HUES64 (cell line): ENCODE data around the gene EPHA3.

Source experiments
- H3K27ac ChIP-seq: 2 replicates; pipeline ENCODE4 v1.7.0; 2013; ENCODE audit warnings: low read depth, low read length, inconsistent platforms
- H3K27me3 ChIP-seq: 2 replicates; pipeline ENCODE4 v1.6.1; 2013; ENCODE audit warnings: mild to moderate bottlenecking, low read length; ENCODE audit not compliant: insufficient read depth
- H3K36me3 ChIP-seq: 2 replicates; pipeline ENCODE4 v1.6.1; 2013; ENCODE audit warnings: mild to moderate bottlenecking, low read length; ENCODE audit not compliant: insufficient read depth
- H3K4me1 ChIP-seq: 2 replicates; pipeline ENCODE4 v1.6.1; 2013; ENCODE audit warnings: mild to moderate bottlenecking, low read length, moderate library complexity; ENCODE audit not compliant: insufficient read depth
- H3K4me3 ChIP-seq: 2 replicates; pipeline ENCODE4 v1.5.1; 2013; ENCODE audit warnings: mild to moderate bottlenecking, low read length, moderate library complexity
- H3K9ac ChIP-seq: 2 replicates; pipeline ENCODE4 v1.6.1; 2013; ENCODE audit warnings: mild to moderate bottlenecking, low read depth, low read length
- H3K9me3 ChIP-seq: 2 replicates; pipeline ENCODE4 v1.6.1; 2013; ENCODE audit warnings: low read depth, low read length; ENCODE audit not compliant: insufficient read depth
- WGBS: fragments of 150-250, 120-280 bp; methylation state at CpG from one replicate; pipeline ENCODE4 v1.1.7; 2013; ENCODE audit warnings: missing lambda C conversion rate; 5-methylcytosine and 5-hydroxymethylcytosine counted together

EPHA3 gene

GRCh38 chr3:89289574-89290190, 182.3 kb downstream of the EPHA3 start:
- Histone ChIP-seq H3K36me3 (no peaks in the 10 kb centered on the region), H3K27me3 (no peaks in the 10 kb centered on the region), H3K9ac (no peak overlapping the region), H3K4me1 (no peaks in the 10 kb centered on the region), H3K4me3 (no peak overlapping the region), H3K9me3 (no peaks in the 10 kb centered on the region), H3K27ac (no peak overlapping the region)
- WGBS, result 98% methylated on average over 5 of the region's 5 CpGs

GRCh38 chr3:89297199-89297598, 189.8 kb downstream of the EPHA3 start:
- Histone ChIP-seq H3K4me1 (no peaks in the 10 kb centered on the region), H3K4me3 (no peak overlapping the region), H3K36me3 (no peaks in the 10 kb centered on the region), H3K9ac (no peak overlapping the region), H3K27ac (no peak overlapping the region), H3K9me3 (no peaks in the 10 kb centered on the region), H3K27me3 (no peaks in the 10 kb centered on the region)
- no CpG with 5 or more reads among the region's 1 CpG for WGBS

- Histone ChIP-seq H3K27ac (no peak overlapping the region), H3K9ac (no peak overlapping the region), H3K36me3 (no peaks in the 10 kb centered on the region), H3K27me3 (no peaks in the 10 kb centered on the region), H3K4me3 (no peak overlapping the region), H3K4me1 (no peaks in the 10 kb centered on the region), H3K9me3 (no peaks in the 10 kb centered on the region)
- 100% methylated on average over 1 of the region's 2 CpGs for WGBS
These were observed 193.1 kb downstream of the EPHA3 start for GRCh38 chr3:89300526-89300925.

GRCh38 chr3:89300981-89301380, 193.6 kb downstream of the EPHA3 start:
- no peak overlapping the region for H3K9ac ChIP-seq
- H3K36me3 ChIP-seq, result no peaks in the 10 kb centered on the region
- no peak overlapping the region for H3K27ac ChIP-seq
- 95% methylated on average over 1 of the region's 2 CpGs for WGBS
- H3K27me3 ChIP-seq, result no peaks in the 10 kb centered on the region
- no peak overlapping the region for H3K4me3 ChIP-seq
- H3K4me1 ChIP-seq, result no peaks in the 10 kb centered on the region
- H3K9me3 ChIP-seq, result no peaks in the 10 kb centered on the region

- Histone ChIP-seq H3K27me3 (no peaks in the 10 kb centered on the region), H3K4me1 (no peaks in the 10 kb centered on the region), H3K9me3 (no peaks in the 10 kb centered on the region), H3K9ac (no peak overlapping the region), H3K36me3 (no peaks in the 10 kb centered on the region), H3K4me3 (no peak overlapping the region), H3K27ac (no peak overlapping the region)
These were observed 196.3 kb downstream of the EPHA3 start for GRCh38 chr3:89303701-89304100.

GRCh38 chr3:89306540-89306939, 199.1 kb downstream of the EPHA3 start:
- H3K9ac ChIP-seq, result no peak overlapping the region
- WGBS, result 88% methylated on average over 2 of the region's 2 CpGs
- no peaks in the 10 kb centered on the region for H3K27me3 ChIP-seq
- H3K4me3 ChIP-seq, result no peak overlapping the region
- H3K4me1 ChIP-seq, result no peaks in the 10 kb centered on the region
- H3K36me3 ChIP-seq, result no peaks in the 10 kb centered on the region
- H3K9me3 ChIP-seq, result no peaks in the 10 kb centered on the region
- no peak overlapping the region for H3K27ac ChIP-seq

GRCh38 chr3:89311581-89311980, 204.2 kb downstream of the EPHA3 start:
- Histone ChIP-seq H3K4me1 (no peaks in the 10 kb centered on the region), H3K36me3 (no peaks in the 10 kb centered on the region), H3K9ac (no peak overlapping the region), H3K4me3 (no peak overlapping the region), H3K27ac (no peak overlapping the region), H3K27me3 (no peaks in the 10 kb centered on the region), H3K9me3 (no peaks in the 10 kb centered on the region)
- WGBS, result 97% methylated on average over 2 of the region's 2 CpGs

- no peak overlapping the region for H3K27ac ChIP-seq
- no peaks in the 10 kb centered on the region for H3K9me3 ChIP-seq
- no peak overlapping the region for H3K9ac ChIP-seq
- no peaks in the 10 kb centered on the region for H3K27me3 ChIP-seq
- no peaks in the 10 kb centered on the region for H3K4me1 ChIP-seq
- H3K36me3 ChIP-seq, result no peaks in the 10 kb centered on the region
- H3K4me3 ChIP-seq, result no peak overlapping the region
- WGBS, result no CpG with 5 or more reads among the region's 4 CpGs
These were observed 204.7 kb downstream of the EPHA3 start for GRCh38 chr3:89312141-89312540.

GRCh38 chr3:89314454-89315098, 207.2 kb downstream of the EPHA3 start:
- H3K4me3 ChIP-seq, result no peak overlapping the region
- H3K9ac ChIP-seq, result no peak overlapping the region
- no peaks in the 10 kb centered on the region for H3K4me1 ChIP-seq
- no peaks in the 10 kb centered on the region for H3K36me3 ChIP-seq
- H3K9me3 ChIP-seq, result no peaks in the 10 kb centered on the region
- no peaks in the 10 kb centered on the region for H3K27me3 ChIP-seq
- no peak overlapping the region for H3K27ac ChIP-seq
- WGBS, result 67% methylated on average over 3 of the region's 3 CpGs

- Histone ChIP-seq H3K9me3 (no peaks in the 10 kb centered on the region), H3K4me3 (no peak overlapping the region), H3K27ac (no peak overlapping the region), H3K36me3 (no peaks in the 10 kb centered on the region), H3K9ac (no peak overlapping the region), H3K27me3 (no peaks in the 10 kb centered on the region), H3K4me1 (no peaks in the 10 kb centered on the region)
- 89% methylated on average over 6 of the region's 6 CpGs for WGBS
These were observed 208.5 kb downstream of the EPHA3 start for GRCh38 chr3:89315750-89316470.

- Histone ChIP-seq H3K27me3 (no peaks in the 10 kb centered on the region), H3K27ac (no peak overlapping the region), H3K4me1 (no peaks in the 10 kb centered on the region), H3K9me3 (no peaks in the 10 kb centered on the region), H3K4me3 (no peak overlapping the region), H3K9ac (no peak overlapping the region), H3K36me3 (no peaks in the 10 kb centered on the region)
- WGBS, result 93% methylated on average over 2 of the region's 2 CpGs
These were observed 212.8 kb downstream of the EPHA3 start for GRCh38 chr3:89320186-89320585.
